Daoy (cell line): ENCODE data around the gene ZAP70. TPM values are rescaled to one million over a fixed set of nuclear protein-coding genes. Genes with fewer than 3 reads are reported as not detected.

Source experiments
- DNase-seq: peaks from one replicate; pipeline ENCODE4 v3.0.0-alpha.2; 2015; ENCODE audit warnings: low read depth
- total RNA-seq: library from RNA; depleted of rRNA; stranded (reverse); fragments of >200 nt; shearing (Covaris generic); gene quantifications from 2 replicates; pipeline ENCODE4 v1.2.3, GENCODE V29; 2014

ZAP70 gene
- total RNA-seq, 1 experiment from 2014 or later = 0.46 TPM

DNA sequence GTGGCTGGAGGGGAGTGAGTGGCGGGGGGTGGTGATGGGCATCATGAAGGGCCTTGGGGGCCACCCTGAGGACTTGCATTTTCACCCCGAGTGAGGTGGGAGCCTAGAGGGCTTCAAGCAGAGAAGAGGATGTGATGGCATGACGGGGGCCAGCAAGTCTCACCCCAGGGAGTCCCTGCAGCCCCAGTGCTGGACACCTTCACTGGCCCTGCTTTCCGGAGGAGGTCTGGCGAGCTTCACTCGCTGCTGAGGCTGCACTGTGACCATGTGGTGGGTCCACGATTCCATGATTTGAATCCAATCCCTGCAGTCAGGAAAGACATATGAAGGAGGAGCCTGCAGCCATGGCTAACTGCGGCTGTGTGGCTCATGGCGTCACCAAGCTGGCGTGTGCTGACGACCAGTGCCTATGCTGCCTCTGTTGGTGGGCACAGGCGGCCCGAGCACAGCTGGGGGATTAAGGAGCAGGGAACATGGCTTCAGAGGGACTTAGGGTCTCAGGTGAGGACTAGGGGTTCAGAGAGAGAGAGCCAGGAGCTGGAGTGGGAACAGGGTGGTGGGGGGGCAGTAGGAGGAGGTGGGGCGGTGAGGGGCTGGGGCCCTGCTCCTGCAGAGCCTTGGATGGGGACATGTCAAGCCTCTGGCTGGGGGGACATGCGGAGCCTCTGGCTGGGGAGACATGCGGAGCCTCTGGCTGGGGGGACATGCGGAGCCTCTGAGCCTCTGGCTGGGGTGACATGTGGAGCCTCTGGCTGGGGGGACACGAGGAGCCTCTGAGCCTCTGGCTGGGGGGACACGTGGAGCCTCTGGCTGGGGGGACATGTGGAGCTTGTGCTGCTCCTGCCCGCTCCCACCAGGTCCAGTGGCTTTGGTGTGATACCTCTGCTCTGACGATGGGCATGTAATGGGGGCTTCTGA is 3.6 kb downstream of the ZAP70 start:
- no peak for DNase-seq

DNA sequence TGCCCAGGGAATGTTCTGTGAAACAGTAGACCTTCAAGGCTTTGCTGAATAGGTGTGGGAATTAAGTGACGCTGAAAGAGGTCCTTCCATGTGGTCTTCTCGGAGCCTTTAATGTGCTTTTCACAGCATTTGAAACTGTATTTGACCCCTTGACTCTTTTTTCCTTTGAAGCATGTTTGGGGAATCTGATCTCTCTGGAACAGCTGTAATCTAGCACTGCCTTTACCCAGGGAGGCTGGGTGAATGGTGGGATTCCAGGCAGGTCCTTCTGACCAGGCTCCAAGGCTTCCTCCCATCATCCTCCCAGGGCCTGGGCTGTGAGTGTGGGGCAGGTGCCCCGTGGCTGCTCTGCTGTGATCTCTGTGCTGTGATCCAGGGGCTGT is 4.2 kb downstream of the ZAP70 start:
- DNase-seq = no peak

- no peak for DNase-seq
These were observed 4.9 kb downstream of the ZAP70 start for GRCh38 chr2:97718051-97718882.

DNA sequence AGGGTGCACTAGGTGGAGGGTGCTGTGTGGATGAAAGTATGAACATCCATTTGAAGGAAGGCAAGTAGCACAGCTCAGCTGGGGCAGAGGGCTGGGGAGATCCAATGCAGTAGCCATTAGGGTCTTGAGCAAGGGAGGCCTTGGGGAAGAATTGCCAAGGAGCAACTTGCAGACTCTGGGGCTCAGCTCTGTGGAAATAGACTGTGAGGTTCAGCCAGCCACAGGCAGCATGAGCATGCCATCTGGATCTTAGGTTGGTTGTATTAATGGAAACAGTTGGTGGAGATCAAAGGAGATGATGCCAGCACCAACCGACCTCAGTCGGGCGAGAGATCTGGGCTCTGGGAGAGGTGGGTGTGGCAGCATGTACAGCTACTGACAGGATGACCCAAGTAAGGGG is 5.6 kb downstream of the ZAP70 start:
- no peak for DNase-seq

DNA sequence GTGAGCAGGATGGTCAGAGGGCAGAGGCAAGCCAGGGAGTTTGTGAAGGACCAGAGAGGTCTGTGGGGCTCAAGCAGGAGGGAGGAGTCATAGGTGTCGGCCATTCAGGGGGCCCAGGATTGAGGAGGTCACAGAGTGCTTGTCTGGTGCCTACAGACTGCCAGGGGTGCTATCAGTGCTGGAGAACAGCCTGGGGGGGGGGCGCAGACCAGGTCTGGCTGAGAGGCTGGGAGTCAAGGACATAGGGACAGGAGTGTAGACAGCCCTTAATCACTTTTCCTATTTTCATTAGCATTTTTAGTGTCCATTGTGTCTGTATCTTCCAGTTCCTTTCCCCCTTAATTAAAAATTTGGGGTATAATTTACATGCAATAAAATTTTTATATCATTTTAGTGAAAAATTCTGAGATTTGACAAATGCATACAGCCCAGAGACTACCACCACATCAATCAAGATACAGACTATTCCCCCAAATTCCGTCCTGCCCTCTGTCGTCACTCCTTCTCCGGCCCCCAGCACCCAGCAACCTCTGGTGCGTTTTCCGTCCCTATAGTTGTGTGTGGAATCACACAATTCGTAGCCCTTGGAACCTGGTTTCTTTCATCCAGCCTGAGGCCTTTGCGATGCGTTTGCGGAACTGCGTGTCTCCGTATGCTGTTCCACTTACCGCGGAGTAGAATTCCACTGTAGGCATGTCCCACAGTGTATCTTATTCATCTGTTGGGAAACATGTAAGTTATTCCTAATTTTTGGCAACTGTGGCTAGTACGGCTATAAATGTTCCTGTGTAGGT is 6.2 kb downstream of the ZAP70 start:
- DNase-seq = no peak

- no peak for DNase-seq
These were observed 7.4 kb downstream of the ZAP70 start for GRCh38 chr2:97720746-97721145.

DNA sequence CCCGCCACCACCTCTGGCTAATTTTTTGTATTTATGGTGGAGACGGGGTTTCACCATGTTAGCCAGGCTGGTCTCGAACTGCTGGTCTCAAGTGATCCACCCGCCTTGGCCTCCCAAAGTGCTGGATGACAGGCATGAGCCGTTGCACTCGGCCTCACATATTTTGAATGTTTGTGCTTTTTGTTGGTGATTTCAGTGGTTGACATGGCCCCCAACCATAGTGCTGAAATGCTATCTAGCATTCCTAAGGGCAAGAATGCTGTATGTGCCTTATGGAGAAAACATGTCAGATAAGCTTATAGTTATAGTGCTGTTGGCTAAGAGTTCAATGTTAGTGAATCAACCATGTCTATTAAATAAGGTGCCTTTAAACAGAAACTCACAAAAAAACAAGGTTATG is 8.9 kb downstream of the ZAP70 start:
- DNase-seq = no peak

GRCh38 chr2:97723156-97724072 is 10.0 kb downstream of the ZAP70 start:
- DNase-seq = no peak

DNA sequence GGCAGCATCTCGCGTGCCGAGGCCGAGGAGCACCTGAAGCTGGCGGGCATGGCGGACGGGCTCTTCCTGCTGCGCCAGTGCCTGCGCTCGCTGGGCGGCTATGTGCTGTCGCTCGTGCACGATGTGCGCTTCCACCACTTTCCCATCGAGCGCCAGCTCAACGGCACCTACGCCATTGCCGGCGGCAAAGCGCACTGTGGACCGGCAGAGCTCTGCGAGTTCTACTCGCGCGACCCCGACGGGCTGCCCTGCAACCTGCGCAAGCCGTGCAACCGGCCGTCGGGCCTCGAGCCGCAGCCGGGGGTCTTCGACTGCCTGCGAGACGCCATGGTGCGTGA is 10.7 kb downstream of the ZAP70 start:
- no peak for DNase-seq

- no peak for DNase-seq
These were observed 11.1 kb downstream of the ZAP70 start for GRCh38 chr2:97724501-97724900.

DNA sequence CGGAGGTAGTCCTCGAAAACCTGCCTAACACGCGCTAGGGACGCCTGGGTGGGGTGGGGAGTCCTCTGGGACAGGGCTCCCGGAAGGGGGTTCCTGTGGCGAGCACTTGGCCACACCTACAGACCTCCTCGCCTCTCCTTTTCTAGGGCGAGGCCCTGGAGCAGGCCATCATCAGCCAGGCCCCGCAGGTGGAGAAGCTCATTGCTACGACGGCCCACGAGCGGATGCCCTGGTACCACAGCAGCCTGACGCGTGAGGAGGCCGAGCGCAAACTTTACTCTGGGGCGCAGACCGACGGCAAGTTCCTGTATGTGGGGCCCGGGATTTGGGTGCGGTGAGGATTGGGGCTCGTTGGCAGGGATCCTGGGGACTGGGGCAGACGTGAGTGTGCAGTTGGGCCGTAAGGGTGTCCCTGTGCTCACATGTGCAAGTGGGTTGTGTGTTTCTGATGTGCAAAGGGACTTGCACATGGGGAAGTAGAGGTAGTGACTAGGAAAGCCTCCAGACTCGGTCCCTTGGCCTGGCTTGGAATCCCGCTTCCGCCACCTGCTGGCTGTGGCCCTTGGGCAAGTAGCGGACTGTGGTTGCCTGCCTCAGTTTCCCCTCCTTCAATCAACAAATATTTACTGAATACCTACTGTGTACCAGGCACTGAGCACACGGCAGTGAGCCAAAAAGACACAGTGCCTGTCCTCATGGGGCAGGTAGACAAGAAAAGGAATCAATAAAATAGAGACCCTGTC is 11.7 kb downstream of the ZAP70 start:
- no peak for DNase-seq

DNA sequence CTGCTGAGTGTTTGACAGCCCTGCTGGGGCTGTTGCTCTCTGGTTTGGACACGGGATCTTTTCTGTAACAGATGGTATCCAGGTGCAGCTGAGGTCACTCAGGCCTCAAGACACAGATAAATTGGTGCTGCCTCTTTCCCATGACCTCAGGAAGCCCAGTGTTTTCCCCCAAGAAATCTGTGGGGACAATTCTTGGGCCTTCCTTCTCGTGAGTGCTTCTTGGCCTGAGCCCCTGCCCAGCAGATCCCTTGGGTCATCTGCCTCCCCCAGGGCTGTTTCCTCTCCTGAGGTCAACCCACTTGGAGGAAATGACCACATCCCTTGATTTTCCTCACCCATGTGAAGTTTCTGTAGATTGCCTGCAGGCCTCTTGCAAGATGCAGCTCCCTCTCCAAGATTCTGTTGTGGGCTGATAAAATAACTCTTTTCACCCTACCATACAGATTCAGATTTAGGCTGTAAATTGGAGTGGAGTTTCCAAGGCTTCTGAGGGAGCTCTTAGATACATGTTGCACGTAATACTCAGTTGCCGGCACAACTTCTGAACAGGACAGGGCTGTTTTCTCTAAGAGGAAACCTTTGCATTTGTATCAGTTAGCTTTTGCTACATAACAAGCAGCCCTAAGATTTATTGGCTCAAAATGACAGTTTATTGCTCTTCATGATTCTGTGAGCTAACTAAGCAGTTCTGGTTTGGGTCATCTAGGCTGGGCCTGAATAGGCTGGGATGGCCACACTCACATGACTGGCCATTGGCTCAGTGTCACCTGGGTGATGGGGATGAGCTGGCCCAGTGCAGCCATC is 13.1 kb downstream of the ZAP70 start:
- no peak for DNase-seq

DNA sequence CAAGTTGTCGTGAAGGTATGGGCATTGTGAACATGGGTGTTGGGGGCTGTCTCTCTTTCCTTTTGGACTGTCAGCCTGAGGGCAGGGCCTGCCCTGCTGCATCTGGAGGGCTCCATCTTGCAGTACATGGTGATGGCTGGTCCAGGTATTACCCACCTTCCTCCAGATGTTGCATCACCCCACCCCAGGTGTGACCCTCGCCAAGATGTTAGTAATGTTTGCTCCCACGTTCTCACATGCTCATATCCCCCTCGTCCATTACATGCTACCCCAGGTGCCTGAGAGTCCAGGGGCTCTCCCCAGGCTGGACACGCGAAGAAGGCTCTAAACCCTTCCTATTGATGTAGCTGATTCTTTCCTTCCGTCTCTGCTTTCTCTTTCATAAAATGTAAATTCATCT is 13.9 kb downstream of the ZAP70 start:
- no peak for DNase-seq

DNA sequence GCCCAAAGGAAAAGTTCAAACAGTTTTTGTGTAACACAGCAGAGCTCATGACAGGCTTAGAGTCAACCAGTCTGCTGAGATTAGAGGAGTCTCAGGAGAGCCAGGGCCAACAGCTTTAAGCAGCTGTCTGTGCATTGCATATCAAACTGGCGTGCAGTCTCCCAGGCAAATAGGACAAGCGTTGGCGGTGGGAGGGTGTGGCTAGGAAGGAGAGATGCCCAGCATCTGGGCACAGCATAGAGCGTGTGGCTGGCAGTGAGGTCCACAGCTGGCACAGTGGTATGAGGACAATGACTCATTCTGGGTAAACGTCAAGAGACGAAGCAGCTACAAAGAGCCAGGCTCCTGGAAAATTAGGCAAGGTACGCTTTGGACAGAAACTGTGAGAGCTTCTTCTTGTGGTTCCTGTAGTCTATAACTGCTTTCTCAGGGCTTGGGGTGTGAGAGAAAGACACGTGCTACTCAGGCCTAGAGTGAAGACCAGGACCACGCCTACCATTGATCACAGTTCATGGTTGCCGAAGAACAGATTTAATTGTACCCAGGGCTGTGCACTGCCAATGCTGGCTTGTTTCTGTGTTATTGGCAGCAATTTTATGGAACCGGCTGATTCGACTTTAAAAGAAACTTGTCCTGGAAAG is 14.8 kb downstream of the ZAP70 start:
- DNase-seq = peak; percentile 37

DNA sequence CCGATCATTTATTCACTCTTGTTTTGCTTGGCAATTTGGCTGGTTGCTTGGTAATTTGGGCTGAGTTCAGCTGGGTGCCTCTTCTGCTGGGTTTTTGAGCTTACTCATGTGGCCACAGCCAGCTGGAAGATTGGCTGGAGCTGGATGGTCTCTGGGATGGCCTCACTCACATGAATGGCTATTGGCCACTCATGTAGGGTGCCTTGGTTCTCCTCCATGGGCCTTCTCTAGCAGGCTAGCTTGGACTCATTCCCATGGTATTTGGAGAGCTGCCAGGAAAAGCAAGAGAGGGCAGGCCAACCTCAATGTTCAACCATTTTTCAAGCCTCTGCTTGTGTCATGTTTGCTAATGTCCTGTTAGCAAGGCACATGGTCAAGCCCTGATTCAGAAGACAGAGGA is 16.9 kb downstream of the ZAP70 start:
- peak; percentile 35 for DNase-seq

- no peak for DNase-seq
These were observed 18.1 kb downstream of the ZAP70 start for GRCh38 chr2:97731274-97732020.

- no peak for DNase-seq
These were observed 19.3 kb downstream of the ZAP70 start for GRCh38 chr2:97732436-97733340.
